Hematopoietic multipotent progenitor cell treated with erythropoietin and hydrocortisone succinate and interleukin-3 and kit ligand, for 4 days (in vitro differentiated cells): Measurements from ENCODE around the gene HRH3.

Source experiments
- DNase-seq: peaks from one replicate; pipeline ENCODE4 v3.0.0-alpha.2; 2015

The HRH3 gene

GRCh38 chr20:62228982-62229545 lies 9.0 kb upstream of the HRH3 start:
- DNase-seq = no peak

DNA sequence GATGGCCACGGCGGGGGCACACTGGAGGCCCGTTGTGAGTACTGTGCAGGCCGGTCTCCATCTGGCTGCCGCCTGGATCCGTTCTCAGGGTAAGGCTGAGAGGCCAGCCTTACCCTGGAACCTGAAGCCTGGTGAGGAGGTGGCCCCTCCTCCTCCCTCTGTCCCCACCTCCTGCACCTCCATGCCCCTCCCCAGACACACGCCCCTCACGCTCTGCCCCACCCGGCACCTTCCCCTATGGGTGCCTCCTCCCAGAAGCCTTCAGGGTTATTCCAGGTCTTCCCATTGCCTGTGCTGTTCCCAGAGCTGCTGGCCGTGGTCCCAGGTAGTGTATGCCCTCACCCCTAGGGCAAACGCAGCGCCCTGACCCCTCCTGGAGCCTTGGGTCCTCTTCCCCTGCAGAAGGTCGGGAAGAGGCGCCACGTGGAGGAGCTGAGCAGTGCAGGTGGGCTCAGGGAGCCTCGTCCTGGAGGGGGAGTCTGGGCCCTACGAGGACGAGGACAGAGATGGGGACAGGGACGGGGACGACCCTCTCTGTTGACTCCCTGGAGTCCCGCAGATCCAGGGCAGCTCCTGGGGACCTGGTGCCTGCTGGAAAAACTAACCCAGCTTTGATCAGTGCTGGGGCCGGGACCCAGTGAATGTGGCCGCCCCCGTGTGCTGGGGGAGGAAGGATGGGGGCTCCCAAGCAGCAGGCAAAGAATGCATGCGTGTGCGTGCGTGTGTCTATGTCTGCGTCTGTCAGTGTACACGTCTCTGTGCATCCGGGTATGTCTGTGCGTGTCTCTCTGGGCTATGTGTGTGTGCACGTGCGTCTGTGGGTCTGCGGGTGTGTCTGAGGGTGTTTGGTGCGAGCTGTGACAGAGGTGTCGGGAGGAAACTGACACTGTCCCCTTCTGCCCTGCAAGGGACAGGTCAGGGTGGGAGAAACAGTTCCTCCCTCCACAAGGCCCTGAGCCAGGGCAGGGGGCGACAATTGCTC lies 8.2 kb upstream of the HRH3 start:
- no peak for DNase-seq

DNA sequence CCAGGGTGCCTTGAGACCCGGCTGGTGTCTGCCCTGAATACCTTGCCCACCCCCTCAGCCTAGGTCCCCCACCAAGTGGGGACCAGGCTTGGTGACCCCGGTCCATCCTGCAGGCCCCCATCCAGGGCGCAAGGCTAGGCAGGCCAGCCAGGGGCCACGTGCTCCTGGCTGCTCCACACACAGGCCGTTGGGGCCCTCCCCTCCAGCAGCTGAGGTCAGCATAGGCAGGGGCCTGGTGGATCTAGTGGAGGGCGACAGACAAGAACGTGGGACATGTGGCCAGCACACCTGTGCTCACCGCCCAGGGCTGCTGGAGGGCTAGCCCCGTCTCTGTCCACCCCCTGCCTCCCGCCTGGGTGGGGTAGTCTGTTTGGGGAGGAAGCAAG lies 7.5 kb upstream of the HRH3 start:
- no peak for DNase-seq

DNA sequence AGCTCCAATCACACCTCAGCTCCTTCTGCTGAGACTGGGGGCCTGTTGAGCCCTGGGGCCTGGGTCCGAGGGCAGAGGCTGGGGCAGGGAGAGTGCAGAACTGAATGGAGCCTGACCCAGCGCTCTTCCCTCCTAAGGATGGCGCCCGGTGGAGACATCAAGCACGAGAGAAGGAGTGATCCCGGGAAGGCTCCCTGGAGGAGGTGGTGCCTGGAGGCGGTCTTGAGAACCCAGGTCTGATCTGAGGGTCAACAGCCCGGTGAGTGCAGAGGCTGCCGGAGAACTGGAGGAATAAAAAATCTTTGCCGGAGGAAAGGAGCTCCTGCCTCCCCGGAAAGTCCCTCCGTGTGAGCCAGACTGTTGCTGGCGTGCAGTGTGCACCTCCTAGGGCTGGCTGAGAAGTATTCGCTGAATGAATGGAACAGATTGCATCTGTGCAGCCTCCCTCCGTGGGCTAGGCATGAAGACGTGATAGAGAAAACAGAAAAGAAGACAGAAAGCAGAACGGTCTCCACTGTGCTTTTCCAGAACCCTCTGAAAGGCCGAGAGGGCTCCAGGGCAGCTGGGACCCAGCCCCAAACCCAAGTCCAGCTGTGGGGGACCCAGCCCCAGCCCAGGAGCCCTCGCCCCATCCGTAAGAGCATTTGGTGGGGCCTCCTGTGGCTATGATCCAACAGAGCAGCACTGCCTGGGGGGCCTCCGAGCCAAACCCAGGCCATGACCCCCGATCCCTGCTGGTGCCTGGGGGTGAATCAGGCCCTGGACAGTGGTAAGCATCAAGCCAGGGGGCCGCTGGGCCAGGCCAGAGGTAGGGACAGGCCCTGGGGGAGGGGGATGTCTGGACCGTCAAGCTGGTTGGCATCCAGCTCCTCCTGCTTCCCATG lies 6.9 kb upstream of the HRH3 start:
- no peak for DNase-seq

- no peak for DNase-seq
Observed at GRCh38 chr20:62225820-62226635, 6.0 kb upstream of the HRH3 start.

GRCh38 chr20:62225026-62225425 lies 4.9 kb upstream of the HRH3 start:
- no peak for DNase-seq

- no peak for DNase-seq
Observed at GRCh38 chr20:62224113-62224855, 4.2 kb upstream of the HRH3 start.

- DNase-seq = no peak
Observed at GRCh38 chr20:62223571-62223970, 3.5 kb upstream of the HRH3 start.

GRCh38 chr20:62222972-62223371 lies 2.9 kb upstream of the HRH3 start:
- DNase-seq = no peak

GRCh38 chr20:62222266-62222850 lies 2.3 kb upstream of the HRH3 start:
- DNase-seq = no peak

GRCh38 chr20:62220666-62221568 lies 839 bp upstream of the HRH3 start:
- DNase-seq = no peak

DNA sequence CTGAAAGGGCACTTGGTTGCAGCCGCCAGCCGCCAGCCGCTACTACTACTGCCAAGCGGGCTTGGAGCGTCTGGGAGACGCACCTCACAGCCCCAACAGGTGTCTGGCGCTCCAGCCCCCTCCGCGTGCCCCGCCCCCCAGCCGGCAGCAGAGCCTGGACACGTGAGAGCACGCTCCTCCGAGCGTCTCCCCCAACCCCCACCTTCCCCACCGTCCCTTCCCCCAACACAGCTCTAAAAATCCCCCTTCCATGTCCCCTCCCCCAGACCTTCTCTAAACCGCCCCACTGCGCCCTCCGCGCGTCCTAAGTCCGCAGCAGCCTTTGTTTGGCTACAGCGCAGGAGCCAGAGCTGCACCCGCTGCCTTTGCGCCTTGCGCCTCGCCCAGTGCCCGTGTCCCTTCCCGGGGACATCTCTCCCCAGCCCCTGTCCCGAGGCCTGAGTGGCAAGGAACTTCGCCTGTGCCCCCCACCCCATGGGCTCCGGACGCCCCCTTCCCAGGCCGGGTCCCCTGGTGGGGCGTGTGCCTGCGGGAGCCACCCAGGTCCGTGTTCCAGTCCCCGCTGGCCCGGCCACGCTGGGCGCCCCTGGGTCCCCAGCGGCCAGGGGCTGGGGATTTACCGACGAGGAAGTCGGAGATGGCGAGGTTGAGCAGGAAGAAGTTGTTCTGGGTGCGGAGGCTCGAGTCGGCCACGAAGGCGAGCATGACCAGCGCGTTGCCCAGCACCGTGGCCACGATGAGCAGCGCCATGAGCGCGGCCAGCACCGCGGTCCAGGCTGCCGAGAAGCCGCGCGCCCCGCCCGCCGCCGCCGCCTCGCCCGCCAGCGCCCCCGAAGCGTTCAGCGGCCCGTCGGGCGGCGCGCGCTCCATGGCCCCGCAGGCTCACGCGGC lies 732 bp downstream of the HRH3 start:
- DNase-seq = no peak

GRCh38 chr20:62217913-62218773 lies 1.9 kb downstream of the HRH3 start:
- no peak for DNase-seq

- DNase-seq = no peak
Observed at GRCh38 chr20:62216636-62217566, 3.2 kb downstream of the HRH3 start.

DNA sequence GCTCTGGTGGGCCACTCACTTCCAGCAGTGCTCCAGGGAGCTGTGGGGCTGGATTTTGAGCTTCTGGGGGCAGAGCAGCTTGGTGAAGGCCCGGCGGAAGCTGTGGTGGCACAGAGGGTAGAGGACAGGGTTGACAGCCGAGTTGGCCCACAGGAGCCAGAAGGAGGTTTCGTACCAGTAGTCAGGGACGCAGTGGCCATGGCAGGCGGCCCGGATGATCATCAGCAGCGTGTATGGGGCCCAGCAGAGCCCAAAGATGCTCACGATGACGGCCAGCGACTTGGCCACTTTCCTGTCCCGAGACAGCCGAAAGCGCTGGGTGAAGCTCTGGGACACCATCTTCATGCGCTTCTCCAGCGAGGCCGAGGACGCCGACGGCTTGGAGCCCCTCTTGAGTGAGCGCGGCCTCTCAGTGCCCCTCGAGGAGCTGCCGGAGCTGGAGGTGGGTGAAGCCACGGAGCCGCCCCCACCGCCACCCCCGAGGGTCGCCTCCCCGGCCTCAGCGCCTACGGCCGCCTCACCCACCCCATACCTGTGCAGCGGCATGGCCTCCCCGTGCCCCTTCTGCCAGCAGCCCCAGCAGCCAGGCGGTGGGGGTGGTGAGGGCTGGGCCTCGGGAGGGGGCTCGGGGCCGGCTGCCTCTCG lies 4.0 kb downstream of the HRH3 start:
- DNase-seq = no peak
